Measurements from ENCODE around the gene AHCYL1. TPM values are rescaled to one million over a fixed set of nuclear protein-coding genes. Genes with fewer than 3 reads are reported as not detected.

AHCYL1 gene
- total RNA-seq, 1 donor from 2014 or later: 60.5 TPM

DNA sequence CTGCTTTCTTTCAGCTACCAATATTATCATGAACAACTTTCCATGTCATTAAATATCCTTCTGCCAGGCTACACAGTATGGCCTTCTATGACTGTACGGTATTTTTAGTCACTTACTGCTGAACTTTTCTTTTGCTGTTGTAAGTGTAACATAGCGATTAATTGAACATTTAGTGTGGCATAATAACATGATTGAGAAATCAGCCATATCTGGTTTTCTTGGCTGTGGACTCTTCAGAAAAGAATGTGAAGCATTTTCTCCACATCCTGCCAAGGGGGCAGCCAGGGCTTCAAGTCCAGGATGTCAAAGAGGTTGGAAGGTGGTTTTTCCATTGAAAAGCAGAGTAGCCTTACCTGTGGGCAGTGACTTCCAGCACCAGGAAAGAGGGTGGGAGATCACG lies 8.8 kb upstream of the AHCYL1 start:
- Histone ChIP-seq H4K20me1 (ENCODE audit: insufficient read depth, low read length) (no peaks in the 10 kb centered on the region), H3K36me3 (ENCODE audit: insufficient read depth, low read length) (no peaks in the 10 kb centered on the region), H3K4me3 (ENCODE audit: insufficient read depth, low read depth, low read length) (peak overlapping the region; percentile 9), H3K9ac (ENCODE audit: low read length) (no peak overlapping the region), H3K4me1 (ENCODE audit: insufficient read depth, low read length) (peaks cover 22% of the 10 kb centered on the region), H3K27ac (ENCODE audit: low read depth, low read length) (no peak overlapping the region), H2AFZ (ENCODE audit: low read depth, low read length) (peak overlapping the region; percentile 15), H3K4me2 (ENCODE audit: low read length) (peak overlapping the region; percentile 65), H3K27me3 (ENCODE audit: insufficient read depth, low read length) (no peaks in the 10 kb centered on the region), H3K9me3 (ENCODE audit: insufficient read depth, low read depth, low read length) (no peaks in the 10 kb centered on the region), H3K79me2 (ENCODE audit: insufficient read depth, low read length) (no peaks in the 10 kb centered on the region)
- TF ChIP-seq, protein P1, sequence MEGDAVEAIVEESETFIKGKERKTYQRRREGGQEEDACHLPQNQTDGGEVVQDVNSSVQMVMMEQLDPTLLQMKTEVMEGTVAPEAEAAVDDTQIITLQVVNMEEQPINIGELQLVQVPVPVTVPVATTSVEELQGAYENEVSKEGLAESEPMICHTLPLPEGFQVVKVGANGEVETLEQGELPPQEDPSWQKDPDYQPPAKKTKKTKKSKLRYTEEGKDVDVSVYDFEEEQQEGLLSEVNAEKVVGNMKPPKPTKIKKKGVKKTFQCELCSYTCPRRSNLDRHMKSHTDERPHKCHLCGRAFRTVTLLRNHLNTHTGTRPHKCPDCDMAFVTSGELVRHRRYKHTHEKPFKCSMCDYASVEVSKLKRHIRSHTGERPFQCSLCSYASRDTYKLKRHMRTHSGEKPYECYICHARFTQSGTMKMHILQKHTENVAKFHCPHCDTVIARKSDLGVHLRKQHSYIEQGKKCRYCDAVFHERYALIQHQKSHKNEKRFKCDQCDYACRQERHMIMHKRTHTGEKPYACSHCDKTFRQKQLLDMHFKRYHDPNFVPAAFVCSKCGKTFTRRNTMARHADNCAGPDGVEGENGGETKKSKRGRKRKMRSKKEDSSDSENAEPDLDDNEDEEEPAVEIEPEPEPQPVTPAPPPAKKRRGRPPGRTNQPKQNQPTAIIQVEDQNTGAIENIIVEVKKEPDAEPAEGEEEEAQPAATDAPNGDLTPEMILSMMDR (IDR thresholded peaks at IDR 0.05; ENCODE audit: insufficient read depth, low read depth, low read length): no peak
- no peak for TF ChIP-seq EZH2 (IDR thresholded peaks at IDR 0.05; ENCODE audit: insufficient read depth, low read length)
- FAIRE-seq (peak; percentile 55), DNase-seq (ENCODE audit: low read depth) (peak; percentile 86)
- Mint-ChIP-seq H3K4me1 (ENCODE audit: low read depth, unreplicated experiment) (peaks cover 22% of the 10 kb centered on the region), H3K9me3 (ENCODE audit: unreplicated experiment) (peaks cover 5% of the 10 kb centered on the region), H3K27ac (ENCODE audit: unreplicated experiment) (no peak overlapping the region), H3K4me3 (ENCODE audit: unreplicated experiment) (no peak overlapping the region), H3K27me3 (ENCODE audit: low read depth, unreplicated experiment) (peaks cover 5% of the 10 kb centered on the region), H3K36me3 (ENCODE audit: low read depth, unreplicated experiment) (no peaks in the 10 kb centered on the region)

DNA sequence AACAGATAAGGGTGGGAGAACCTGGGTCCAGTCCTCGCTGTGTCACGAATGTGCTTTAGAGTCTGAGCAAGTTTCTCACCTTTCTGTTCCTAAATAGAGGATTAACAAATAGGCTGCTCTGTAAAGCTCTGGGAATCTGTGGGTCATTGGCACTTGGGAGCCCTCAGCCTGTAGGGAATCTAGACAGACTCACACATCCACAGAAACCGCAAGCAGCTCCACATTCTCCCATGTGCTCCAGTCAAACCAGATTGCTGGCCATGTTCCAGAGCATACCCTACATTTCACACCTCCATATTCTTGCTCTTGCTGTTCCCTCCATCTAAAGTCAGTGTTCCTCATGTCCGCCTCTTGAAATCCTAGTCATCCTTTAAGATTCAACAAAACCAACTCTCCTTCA lies 7.8 kb upstream of the AHCYL1 start:
- Histone ChIP-seq H3K27ac (ENCODE audit: low read depth, low read length) (no peak overlapping the region), H3K4me2 (ENCODE audit: low read length) (no peak overlapping the region), H3K4me1 (ENCODE audit: insufficient read depth, low read length) (peaks cover 22% of the 10 kb centered on the region), H3K4me3 (ENCODE audit: insufficient read depth, low read depth, low read length) (no peak overlapping the region), H4K20me1 (ENCODE audit: insufficient read depth, low read length) (no peaks in the 10 kb centered on the region), H3K9me3 (ENCODE audit: insufficient read depth, low read depth, low read length) (no peaks in the 10 kb centered on the region), H2AFZ (ENCODE audit: low read depth, low read length) (no peak overlapping the region), H3K27me3 (ENCODE audit: insufficient read depth, low read length) (no peaks in the 10 kb centered on the region), H3K9ac (ENCODE audit: low read length) (no peak overlapping the region), H3K36me3 (ENCODE audit: insufficient read depth, low read length) (no peaks in the 10 kb centered on the region), H3K79me2 (ENCODE audit: insufficient read depth, low read length) (no peaks in the 10 kb centered on the region)
- H3K9me3 Mint-ChIP-seq (ENCODE audit: unreplicated experiment): peaks cover 5% of the 10 kb centered on the region
- TF ChIP-seq, protein P1 (IDR thresholded peaks at IDR 0.05; ENCODE audit: insufficient read depth, low read depth, low read length): no peak
- DNase-seq (ENCODE audit: low read depth) (no peak), FAIRE-seq (no peak)
- H3K36me3 Mint-ChIP-seq (ENCODE audit: low read depth, unreplicated experiment): no peaks in the 10 kb centered on the region
- no peak overlapping the region for H3K27ac Mint-ChIP-seq (ENCODE audit: unreplicated experiment)
- no peak overlapping the region for H3K4me3 Mint-ChIP-seq (ENCODE audit: unreplicated experiment)
- peaks cover 7% of the 10 kb centered on the region for H3K27me3 Mint-ChIP-seq (ENCODE audit: low read depth, unreplicated experiment)
- H3K4me1 Mint-ChIP-seq (ENCODE audit: low read depth, unreplicated experiment): peaks cover 22% of the 10 kb centered on the region

DNA sequence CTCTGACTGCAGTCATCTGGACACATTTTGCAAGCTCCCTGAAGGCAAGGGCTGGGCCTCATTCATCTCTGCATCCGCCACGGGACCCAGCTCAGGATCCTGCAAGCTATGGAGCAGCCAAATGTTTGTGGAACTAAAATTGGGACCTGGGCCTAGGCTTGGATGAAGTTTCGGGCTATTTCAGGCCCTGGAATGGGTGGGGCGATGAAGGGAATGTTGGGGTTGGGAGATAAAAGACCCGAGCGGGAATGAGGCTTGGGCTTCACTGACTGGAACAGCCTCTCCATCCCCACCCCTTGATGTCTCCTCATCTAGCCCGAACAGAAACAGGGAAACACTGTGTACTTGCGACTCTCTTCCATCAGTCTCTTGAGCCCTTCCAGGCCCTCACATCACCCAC lies 7.3 kb upstream of the AHCYL1 start:
- no peak overlapping the region for H3K9ac ChIP-seq (ENCODE audit: low read length)
- H3K79me2 ChIP-seq (ENCODE audit: insufficient read depth, low read length): no peaks in the 10 kb centered on the region
- H3K36me3 ChIP-seq (ENCODE audit: insufficient read depth, low read length): no peaks in the 10 kb centered on the region
- Mint-ChIP-seq H3K9me3 (ENCODE audit: unreplicated experiment) (peaks cover 5% of the 10 kb centered on the region), H3K27ac (ENCODE audit: unreplicated experiment) (peak overlapping the region; percentile 27), H3K36me3 (ENCODE audit: low read depth, unreplicated experiment) (no peaks in the 10 kb centered on the region), H3K4me1 (ENCODE audit: low read depth, unreplicated experiment) (peaks cover 22% of the 10 kb centered on the region), H3K27me3 (ENCODE audit: low read depth, unreplicated experiment) (peaks cover 7% of the 10 kb centered on the region), H3K4me3 (ENCODE audit: unreplicated experiment) (no peak overlapping the region)
- H3K27me3 ChIP-seq (ENCODE audit: insufficient read depth, low read length): no peaks in the 10 kb centered on the region
- peaks cover 22% of the 10 kb centered on the region for H3K4me1 ChIP-seq (ENCODE audit: insufficient read depth, low read length)
- no peak overlapping the region for H3K4me3 ChIP-seq (ENCODE audit: insufficient read depth, low read depth, low read length)
- H3K4me2 ChIP-seq (ENCODE audit: low read length): no peak overlapping the region
- no peak for TF ChIP-seq EZH2 (IDR thresholded peaks at IDR 0.05; ENCODE audit: insufficient read depth, low read length)
- TF ChIP-seq, protein P1 (IDR thresholded peaks at IDR 0.05; ENCODE audit: insufficient read depth, low read depth, low read length): no peak
- H2AFZ ChIP-seq (ENCODE audit: low read depth, low read length): no peak overlapping the region
- H3K27ac ChIP-seq (ENCODE audit: low read depth, low read length): no peak overlapping the region
- no peak for FAIRE-seq
- H4K20me1 ChIP-seq (ENCODE audit: insufficient read depth, low read length): no peaks in the 10 kb centered on the region
- no peaks in the 10 kb centered on the region for H3K9me3 ChIP-seq (ENCODE audit: insufficient read depth, low read depth, low read length)
- DNase-seq (ENCODE audit: low read depth): no peak

Data from astrocyte (in vitro differentiated cells and primary cell).